IMR-90 (cell line): ENCODE data around the gene YIPF1. TPM values are rescaled to one million over a fixed set of nuclear protein-coding genes. Genes with fewer than 3 reads are reported as not detected.

Experiments used
- ATAC-seq: fragments of 200-7000 bp; cut with Tn5 transposase; 2 replicates; pipeline ENCODE4 v1.9.1; 2020; ENCODE audit warnings: low read depth, mild to moderate bottlenecking, moderate library complexity
- BruUV-seq: library from RNA; stranded (reverse); fragments of 400-500 nt; replicated peaks from 2 replicates; lab custom pipeline; 2021; lab: Mats Ljungman, UMichigan
- CTCF ChIA-PET: fragments of 300-600 bp; formaldehyde crosslinking; extraction: SDS; loops from one replicate; lab custom pipeline; 2021; ENCODE audit warnings: antibody characterized with exemption; lab: Yijun Ruan, JAX
- POLR2A ChIA-PET: fragments of 300-600 bp; sonication (Branson Sonifier 250); formaldehyde crosslinking; loops from one replicate; lab custom pipeline; 2022; ENCODE audit warnings: antibody characterized with exemption; ENCODE audit not compliant: unreplicated experiment; lab: Charles Lee
- DNase-seq: peaks from one replicate; pipeline ENCODE4 v3.0.0; 2013
- H2AFZ ChIP-seq: replicated peaks from 2 replicates; pipeline ENCODE3; 2013; ENCODE audit warnings: low read length, mild to moderate bottlenecking; ENCODE audit not compliant: poor library complexity
- H2AK5ac ChIP-seq: 2 replicates; pipeline ENCODE4 v1.6.1; 2013; ENCODE audit warnings: low read depth, low read length, inconsistent platforms
- H2AK9ac ChIP-seq: replicated peaks from 2 replicates; pipeline ENCODE3; 2013; ENCODE audit warnings: mild to moderate bottlenecking, low read depth, low read length, moderate library complexity; ENCODE audit not compliant: poor library complexity
- H2BK120ac ChIP-seq: 2 replicates; pipeline ENCODE4 v1.6.1; 2013; ENCODE audit warnings: low read depth, low read length, inconsistent platforms
- H2BK15ac ChIP-seq: 3 replicates; pipeline ENCODE4 v1.6.1; 2013; ENCODE audit warnings: low read depth, low read length, inconsistent platforms
- H2BK20ac ChIP-seq: 2 replicates; pipeline ENCODE4 v1.6.1; 2013; ENCODE audit warnings: low read depth, mild to moderate bottlenecking, inconsistent platforms, low read length, moderate library complexity
- H2BK5ac ChIP-seq: 2 replicates; pipeline ENCODE4 v1.6.1; 2013; ENCODE audit warnings: mild to moderate bottlenecking, low read depth, low read length, inconsistent platforms; ENCODE audit not compliant: poor library complexity, severe bottlenecking
- H3K14ac ChIP-seq: replicated peaks from 2 replicates; pipeline ENCODE4 v1.6.1; 2013; ENCODE audit warnings: low read depth, low read length, inconsistent platforms
- H3K18ac ChIP-seq: 2 replicates; pipeline ENCODE4 v1.6.1; 2013; ENCODE audit warnings: low read depth, low read length, control low read depth
- H3K23ac ChIP-seq: 2 replicates; pipeline ENCODE4 v1.6.1; 2013; ENCODE audit warnings: low read depth, low read length, inconsistent platforms
- H3K27ac ChIP-seq: 2 replicates; pipeline ENCODE4 v1.5.1; 2013; ENCODE audit warnings: mild to moderate bottlenecking, control low read depth, low read length; ENCODE audit not compliant: insufficient read depth
- H3K27me3 ChIP-seq: 2 replicates; pipeline ENCODE4 v1.6.1; 2013; ENCODE audit warnings: low read length; ENCODE audit not compliant: control insufficient read depth, insufficient read depth
- H3K36me3 ChIP-seq: 2 replicates; pipeline ENCODE4 v1.6.1; 2013; ENCODE audit warnings: low read length, mixed read lengths; ENCODE audit not compliant: control insufficient read depth, insufficient read depth
- H3K4ac ChIP-seq: 2 replicates; pipeline ENCODE4 v1.6.1; 2013; ENCODE audit warnings: low read depth, low read length, inconsistent platforms
- H3K4me1 ChIP-seq: 2 replicates; pipeline ENCODE4 v1.6.1; 2013; ENCODE audit warnings: low read length, mixed read lengths; ENCODE audit not compliant: control insufficient read depth, insufficient read depth
- H3K4me2 ChIP-seq: 2 replicates; pipeline ENCODE4 v1.6.1; 2013; ENCODE audit warnings: low read depth, mild to moderate bottlenecking, control low read depth, low read length, moderate library complexity
- H3K4me3 ChIP-seq: 2 replicates; pipeline ENCODE4 v1.5.1; 2013; ENCODE audit warnings: low read depth, mild to moderate bottlenecking, control low read depth, low read length, moderate library complexity; ENCODE audit not compliant: insufficient read depth
- H3K56ac ChIP-seq: 2 replicates; pipeline ENCODE4 v1.6.1; 2013; ENCODE audit warnings: low read length, inconsistent platforms; ENCODE audit not compliant: insufficient read depth; ENCODE audit errors: extremely low read depth
- H3K79me1 ChIP-seq, 2 experiments: 2 replicates each; pipeline ENCODE4 v1.6.1; 2013; ENCODE audit warnings: low read length in 2 of 2, inconsistent platforms in 1 of 2, low read depth in 1 of 2
- H3K9ac ChIP-seq: 2 replicates; pipeline ENCODE4 v1.6.1; 2013; ENCODE audit warnings: low read depth, low read length, control low read depth
- H3K9me1 ChIP-seq: 2 replicates; pipeline ENCODE4 v1.6.1; 2013; ENCODE audit warnings: low read length, inconsistent platforms; ENCODE audit not compliant: insufficient read depth
- H3K9me3 ChIP-seq: 2 replicates; pipeline ENCODE4 v1.6.1; 2013; ENCODE audit warnings: low read length; ENCODE audit not compliant: control insufficient read depth, insufficient read depth
- H4K20me1 ChIP-seq: 2 replicates; pipeline ENCODE4 v1.6.1; 2013; ENCODE audit warnings: low read length, inconsistent platforms; ENCODE audit not compliant: insufficient read depth
- H4K5ac ChIP-seq: 2 replicates; pipeline ENCODE4 v1.6.1; 2013; ENCODE audit warnings: mild to moderate bottlenecking, low read depth, low read length, control low read depth
- H4K8ac ChIP-seq, 2 experiments: 2 replicates each; pipeline ENCODE4 v1.6.1; 2013; ENCODE audit warnings: low read depth in 2 of 2, low read length in 2 of 2, control low read depth in 1 of 2, inconsistent platforms in 1 of 2
- H4K91ac ChIP-seq: 2 replicates; pipeline ENCODE4 v1.6.1; 2013; ENCODE audit warnings: low read depth, low read length, inconsistent platforms; ENCODE audit not compliant: insufficient read depth
- BHLHE40 ChIP-seq: fragments of 150-350 bp; IDR thresholded peaks from 2 replicates; pipeline ENCODE4 v1.6.1; 2016; ENCODE audit warnings: mild to moderate bottlenecking, low read depth, low read length
- CEBPB ChIP-seq: IDR thresholded peaks from 2 replicates; pipeline ENCODE4 v1.6.1; 2012; ENCODE audit warnings: low read depth, low read length, improper control_type of control experiment
- CHD1 ChIP-seq: IDR thresholded peaks from 2 replicates; pipeline ENCODE4 v1.6.1; 2012; ENCODE audit warnings: low read depth, low read length, improper control_type of control experiment
- CTCF ChIP-seq: conservative IDR thresholded peaks from 2 replicates; pipeline ENCODE4 v1.5.1; 2012; ENCODE audit warnings: mild to moderate bottlenecking, low read depth, low read length, improper control_type of control experiment
- FOS ChIP-seq: fragments of 150-350 bp; IDR thresholded peaks from 2 replicates; pipeline ENCODE4 v1.6.1; 2016; ENCODE audit warnings: low read depth, low read length
- MAFK ChIP-seq: IDR thresholded peaks from 2 replicates; pipeline ENCODE4 v1.6.1; 2012; ENCODE audit warnings: low read depth, low read length, improper control_type of control experiment
- MAZ ChIP-seq: IDR thresholded peaks from 2 replicates; pipeline ENCODE4 v1.6.1; 2012; ENCODE audit warnings: low read depth, mild to moderate bottlenecking, low read length, improper control_type of control experiment, moderate library complexity, borderline replicate concordance
- MXI1 ChIP-seq: IDR thresholded peaks from 2 replicates; pipeline ENCODE4 v1.6.1; 2012; ENCODE audit warnings: low read depth, mild to moderate bottlenecking, low read length, moderate library complexity, borderline replicate concordance
- NFE2L2 ChIP-seq: fragments of 150-350 bp; IDR thresholded peaks from 2 replicates; pipeline ENCODE4 v1.6.1; 2016; ENCODE audit warnings: low read depth, mild to moderate bottlenecking, low read length
- POLR2A ChIP-seq: IDR thresholded peaks from 2 replicates; pipeline ENCODE4 v1.6.1; 2012; ENCODE audit warnings: mild to moderate bottlenecking, low read depth, low read length
- RAD21 ChIP-seq: IDR thresholded peaks from 2 replicates; pipeline ENCODE4 v1.6.1; 2012; ENCODE audit warnings: low read length, improper control_type of control experiment
- RCOR1 ChIP-seq: IDR thresholded peaks from 2 replicates; pipeline ENCODE4 v1.6.1; 2012; ENCODE audit warnings: mild to moderate bottlenecking, low read length, improper control_type of control experiment; ENCODE audit not compliant: insufficient replicate concordance
- RFX5 ChIP-seq: IDR thresholded peaks from 2 replicates; pipeline ENCODE4 v1.8.0; 2012; ENCODE audit warnings: low read depth, mild to moderate bottlenecking, low read length, moderate library complexity
- SMC3 ChIP-seq: fragments of 150-350 bp; IDR thresholded peaks from 2 replicates; pipeline ENCODE4 v1.6.1; 2016; ENCODE audit warnings: low read depth, mild to moderate bottlenecking, antibody characterized with exemption, low read length, moderate library complexity
- USF2 ChIP-seq: fragments of 150-350 bp; IDR thresholded peaks from 2 replicates; pipeline ENCODE4 v1.6.1; 2017; ENCODE audit warnings: mild to moderate bottlenecking, antibody characterized with exemption, low read length, low read depth
- WGBS, 2 experiments: methylation state at CpG; one replicate each; pipeline versions ENCODE4 v1.1.5 to v1.1.7; 2013; ENCODE audit warnings: missing lambda C conversion rate in 2 of 2; ENCODE audit not compliant: insufficient read length in 1 of 2; ENCODE audit errors: extremely low coverage in 2 of 2; 5-methylcytosine and 5-hydroxymethylcytosine counted together
- dilution Hi-C: fragments of 300-500 bp; cut with HindIII; formaldehyde crosslinking; loops from one replicate; pipeline ENCODE4 v1.14.3; 2018; ENCODE audit warnings: low sequenced_read_pairs; ENCODE audit not compliant: unreplicated experiment
- in situ Hi-C: fragments of 300-500 bp; cut with MboI; formaldehyde crosslinking; loops from 3 replicates; pipeline ENCODE4 v1.14.3; 2019; ENCODE audit warnings: low sequenced_read_pairs, inconsistent platforms, mixed read lengths
- intact Hi-C: fragments of 100-400 bp; cut with micrococcal nuclease; formaldehyde crosslinking; loops from 2 replicates; pipeline ENCODE4 v1.10.0; 2022
- polyA plus RNA-seq, 3 experiments: library from polyadenylated mRNA; depleted of rRNA; stranded (reverse); fragments of >200 nt; gene quantifications; 2 replicates each; pipeline ENCODE4 v1.2.3, GENCODE V29; 2012; ENCODE audit warnings: low replicate concordance in 1 of 3
- total RNA-seq: library from RNA; depleted of rRNA; stranded (reverse); fragments of >200 nt; gene quantifications from 2 replicates; pipeline ENCODE4 v1.2.3, GENCODE V29; 2012
- TF ChIP-seq, protein P1 (sequence below): fragments of 150-350 bp; IDR thresholded peaks from 2 replicates; pipeline ENCODE4 v1.6.1; 2016; ENCODE audit warnings: low read depth, mild to moderate bottlenecking, low read length, moderate library complexity, borderline replicate concordance

The YIPF1 gene
- total and polyA plus RNA-seq, 2 of the 4 experiments (the other 2 are of a cell fraction): 23.7 to 35.3 TPM

- intact Hi-C loops: no loop called here
Observed at GRCh38 chr1:53822931-53823330, 66.7 kb downstream of the YIPF1 start.

More at GRCh38 chr1:53822931-53823330, 66.7 kb downstream of the YIPF1 start:
- BruUV-seq: no TSS peak
- Histone ChIP-seq H3K4me3 (no peak overlapping the region), H3K36me3 (peaks cover 9% of the 10 kb centered on the region), H3K23ac (no peak overlapping the region), H4K8ac (no peak overlapping the region), H3K14ac (no peak overlapping the region), H2BK120ac (no peak overlapping the region), H3K9me3 (no peaks in the 10 kb centered on the region), H2BK5ac (no peak overlapping the region), H3K79me1 (peaks cover 14 to 15% of the 10 kb centered on the region in 2 experiments; a peak in 3 of 4 replicates), H3K18ac (no peak overlapping the region), H3K4me1 (peaks cover 2% of the 10 kb centered on the region; the same call in 1 of the 2 replicates), H3K4me2 (no peak overlapping the region), H3K9ac (no peak overlapping the region), H2AK9ac (no peak overlapping the region), H2AFZ (no peak overlapping the region), H2AK5ac (no peak overlapping the region), H4K5ac (no peak overlapping the region), H3K27ac (no peak overlapping the region), H4K91ac (no peak overlapping the region), H3K4ac (no peak overlapping the region), H4K20me1 (no peaks in the 10 kb centered on the region), H3K27me3 (no peaks in the 10 kb centered on the region), H3K9me1 (0 out of 2 replicates have a peak, but pooled peaks cover 5% of the 10 kb centered on the region), H2BK20ac (no peak overlapping the region), H3K56ac (no peak overlapping the region), H2BK15ac (no peak overlapping the region)
- ChIA-PET CTCF (no interaction called here), POLR2A (no interaction called here)
- WGBS, 2 experiments: 92% methylated on average over 2 of the region's 3 CpGs; no CpG with 5 or more reads in 1 of the 2 experiments
- DNase-seq (no peak), ATAC-seq (no peak)
- dilution Hi-C loops: no loop called here
- TF ChIP-seq MAZ: no peak
- TF ChIP-seq, protein P1, sequence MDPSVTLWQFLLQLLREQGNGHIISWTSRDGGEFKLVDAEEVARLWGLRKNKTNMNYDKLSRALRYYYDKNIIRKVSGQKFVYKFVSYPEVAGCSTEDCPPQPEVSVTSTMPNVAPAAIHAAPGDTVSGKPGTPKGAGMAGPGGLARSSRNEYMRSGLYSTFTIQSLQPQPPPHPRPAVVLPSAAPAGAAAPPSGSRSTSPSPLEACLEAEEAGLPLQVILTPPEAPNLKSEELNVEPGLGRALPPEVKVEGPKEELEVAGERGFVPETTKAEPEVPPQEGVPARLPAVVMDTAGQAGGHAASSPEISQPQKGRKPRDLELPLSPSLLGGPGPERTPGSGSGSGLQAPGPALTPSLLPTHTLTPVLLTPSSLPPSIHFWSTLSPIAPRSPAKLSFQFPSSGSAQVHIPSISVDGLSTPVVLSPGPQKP: no peak
- no peak for TF ChIP-seq POLR2A
- TF ChIP-seq RCOR1: no peak
- no peak for TF ChIP-seq SMC3
- no peak for TF ChIP-seq RAD21
- no peak for TF ChIP-seq CTCF
- no peak for TF ChIP-seq CHD1
- TF ChIP-seq MAFK: no peak
- TF ChIP-seq MXI1: no peak
- no peak for TF ChIP-seq NFE2L2
- TF ChIP-seq CEBPB: no peak
- TF ChIP-seq BHLHE40: no peak
- no peak for TF ChIP-seq USF2
- no peak for TF ChIP-seq FOS
- TF ChIP-seq RFX5: no peak
- in situ Hi-C loops: no loop called here
